BLaER1 (cell line): ENCODE data around the gene PARD3.
"Not testable (repeated sequence)": the region's sequence is repeated elsewhere in the genome, so short reads cannot be mapped to it uniquely, and the experiment has no call there.

Source experiments
- H3K27ac ChIP-seq: shearing (Covaris generic); formaldehyde crosslinking; 2 replicates; pipeline ENCODE4 v1.8.1; 2022
- H3K27me3 ChIP-seq: shearing (Covaris generic); formaldehyde crosslinking; 2 replicates; pipeline ENCODE4 v1.8.1; 2022
- H3K36me3 ChIP-seq: shearing (Covaris generic); formaldehyde crosslinking; 2 replicates; pipeline ENCODE4 v1.8.1; 2022
- H3K4me1 ChIP-seq: shearing (Covaris generic); formaldehyde crosslinking; 2 replicates; pipeline ENCODE4 v1.8.1; 2022
- H3K4me2 ChIP-seq: shearing (Covaris generic); formaldehyde crosslinking; 2 replicates; pipeline ENCODE4 v1.8.1; 2022
- H3K4me3 ChIP-seq: shearing (Covaris generic); formaldehyde crosslinking; 2 replicates; pipeline ENCODE4 v1.8.1; 2022
- H3K9ac ChIP-seq: shearing (Covaris generic); formaldehyde crosslinking; 2 replicates; pipeline ENCODE4 v1.8.1; 2022
- H3K9me3 ChIP-seq: shearing (Covaris generic); formaldehyde crosslinking; 2 replicates; pipeline ENCODE4 v1.8.1; 2022
- H4K20me1 ChIP-seq: shearing (Covaris generic); formaldehyde crosslinking; 2 replicates; pipeline ENCODE4 v1.8.1; 2022
- Cebpa-rat ChIP-seq: shearing (Covaris generic); IDR thresholded peaks from 2 replicates; pipeline ENCODE4 v1.8.1; 2022

PARD3 gene

GRCh38 chr10:34651416-34652195 is 163.5 kb downstream of the PARD3 start:
- H3K27ac ChIP-seq, result no peak overlapping the region
- H4K20me1 ChIP-seq, result peaks cover 77% of the 10 kb centered on the region
- H3K9me3 ChIP-seq, result no peaks in the 10 kb centered on the region
- no peak for TF ChIP-seq Cebpa-rat
- H3K36me3 ChIP-seq, result no peaks in the 10 kb centered on the region
- no peak overlapping the region for H3K9ac ChIP-seq
- H3K27me3 ChIP-seq, result no peaks in the 10 kb centered on the region
- no peak overlapping the region for H3K4me3 ChIP-seq
- peaks cover 33% of the 10 kb centered on the region for H3K4me1 ChIP-seq
- H3K4me2 ChIP-seq, result 0 out of 2 replicates have a peak overlapping the region, but pooled peaks have one; percentile 34

- no peaks in the 10 kb centered on the region for H3K36me3 ChIP-seq
- peaks cover 47% of the 10 kb centered on the region for H3K4me1 ChIP-seq
- no peak for TF ChIP-seq Cebpa-rat
Observed at GRCh38 chr10:34650156-34650555, 164.9 kb downstream of the PARD3 start.

GRCh38 chr10:34649385-34649784 is 165.7 kb downstream of the PARD3 start:
- H3K36me3 ChIP-seq, result no peaks in the 10 kb centered on the region
- H4K20me1 ChIP-seq, result peaks cover 63% of the 10 kb centered on the region
- H3K9me3 ChIP-seq, result no peaks in the 10 kb centered on the region
- no peak overlapping the region for H3K27ac ChIP-seq
- H3K4me3 ChIP-seq, result no peak overlapping the region
- no peak for TF ChIP-seq Cebpa-rat
- no peak overlapping the region for H3K4me2 ChIP-seq
- no peaks in the 10 kb centered on the region for H3K27me3 ChIP-seq
- no peak overlapping the region for H3K9ac ChIP-seq
- H3K4me1 ChIP-seq, result peaks cover 55% of the 10 kb centered on the region

More at GRCh38 chr10:34650156-34650555, 164.9 kb downstream of the PARD3 start:
- peak overlapping the region; percentile 34 for H3K4me2 ChIP-seq
- no peak overlapping the region for H3K9ac ChIP-seq
- no peak overlapping the region for H3K4me3 ChIP-seq
- H3K27ac ChIP-seq, result no peak overlapping the region
- peaks cover 63% of the 10 kb centered on the region for H4K20me1 ChIP-seq
- no peaks in the 10 kb centered on the region for H3K9me3 ChIP-seq
- no peaks in the 10 kb centered on the region for H3K27me3 ChIP-seq

GRCh38 chr10:34648919-34649318 is 166.2 kb downstream of the PARD3 start:
- Histone ChIP-seq H3K27me3 (no peaks in the 10 kb centered on the region), H3K9me3 (no peaks in the 10 kb centered on the region), H3K9ac (no peak overlapping the region), H3K27ac (no peak overlapping the region), H4K20me1 (peaks cover 63% of the 10 kb centered on the region), H3K4me2 (no peak overlapping the region), H3K4me3 (no peak overlapping the region), H3K4me1 (peaks cover 60% of the 10 kb centered on the region), H3K36me3 (no peaks in the 10 kb centered on the region)
- TF ChIP-seq Cebpa-rat, result no peak

- Histone ChIP-seq H3K4me1 (peaks cover 67% of the 10 kb centered on the region), H3K27ac (no peak overlapping the region), H4K20me1 (peaks cover 61% of the 10 kb centered on the region), H3K9me3 (no peaks in the 10 kb centered on the region), H3K27me3 (no peaks in the 10 kb centered on the region), H3K9ac (no peak overlapping the region), H3K4me3 (no peak overlapping the region), H3K4me2 (no peak overlapping the region), H3K36me3 (no peaks in the 10 kb centered on the region)
- TF ChIP-seq Cebpa-rat, result no peak
Observed at GRCh38 chr10:34647875-34648865, 166.9 kb downstream of the PARD3 start.

- peaks cover 54% of the 10 kb centered on the region for H4K20me1 ChIP-seq
Observed at GRCh38 chr10:34647160-34647559, 167.9 kb downstream of the PARD3 start.

GRCh38 chr10:34646331-34646730 is 168.8 kb downstream of the PARD3 start:
- no peak overlapping the region for H3K4me3 ChIP-seq
- H3K36me3 ChIP-seq, result no peaks in the 10 kb centered on the region
- TF ChIP-seq Cebpa-rat, result no peak
- peaks cover 54% of the 10 kb centered on the region for H4K20me1 ChIP-seq
- no peak overlapping the region for H3K27ac ChIP-seq
- no peaks in the 10 kb centered on the region for H3K9me3 ChIP-seq
- H3K4me1 ChIP-seq, result peaks cover 83% of the 10 kb centered on the region
- H3K9ac ChIP-seq, result no peak overlapping the region
- no peak overlapping the region for H3K4me2 ChIP-seq
- H3K27me3 ChIP-seq, result no peaks in the 10 kb centered on the region

More at GRCh38 chr10:34647160-34647559, 167.9 kb downstream of the PARD3 start:
- Histone ChIP-seq H3K4me1 (peaks cover 77% of the 10 kb centered on the region), H3K4me3 (no peak overlapping the region), H3K9ac (no peak overlapping the region), H3K27ac (no peak overlapping the region), H3K4me2 (no peak overlapping the region), H3K36me3 (no peaks in the 10 kb centered on the region), H3K27me3 (no peaks in the 10 kb centered on the region), H3K9me3 (no peaks in the 10 kb centered on the region)
- TF ChIP-seq Cebpa-rat, result no peak

- peaks cover 52% of the 10 kb centered on the region for H4K20me1 ChIP-seq
Observed at GRCh38 chr10:34644815-34645214, 170.3 kb downstream of the PARD3 start.

GRCh38 chr10:34644224-34644623 is 170.9 kb downstream of the PARD3 start:
- no peak for TF ChIP-seq Cebpa-rat
- Histone ChIP-seq H3K9me3 (no peaks in the 10 kb centered on the region), H3K9ac (no peak overlapping the region), H3K4me3 (no peak overlapping the region), H3K27me3 (no peaks in the 10 kb centered on the region), H3K27ac (peak overlapping the region; percentile 24; the same call in 1 of the 2 replicates), H3K4me2 (peak overlapping the region; percentile 77), H4K20me1 (peaks cover 58% of the 10 kb centered on the region), H3K36me3 (no peaks in the 10 kb centered on the region), H3K4me1 (peaks cover 84% of the 10 kb centered on the region)

More at GRCh38 chr10:34644815-34645214, 170.3 kb downstream of the PARD3 start:
- H3K36me3 ChIP-seq, H3K27me3 ChIP-seq, H3K9ac ChIP-seq, H3K4me3 ChIP-seq, H3K9me3 ChIP-seq: not testable (repeated sequence)
- Histone ChIP-seq H3K4me2 (peak overlapping the region; percentile 77), H3K4me1 (peaks cover 82% of the 10 kb centered on the region), H3K27ac (peak overlapping the region; percentile 24; the same call in 1 of the 2 replicates)
